Hepatocyte (in vitro differentiated cells): ENCODE data around the gene ZNF189.

Experiments used
- EZH2phosphoT487 ChIP-seq: fragments of 200-600 bp; sonication (generic); IDR thresholded peaks from one replicate; pipeline ENCODE4 v1.6.1; 2018; ENCODE audit warnings: antibody characterized with exemption, mild to moderate bottlenecking, low read depth, moderate library complexity; ENCODE audit not compliant: unreplicated experiment, severe bottlenecking
- TF ChIP-seq, protein P1 (sequence below): fragments of 200-600 bp; sonication (generic); IDR thresholded peaks from 2 replicates; pipeline ENCODE4 v1.5.1; 2016; ENCODE audit warnings: antibody characterized with exemption, mild to moderate bottlenecking; ENCODE audit not compliant: poor library complexity

DNA sequence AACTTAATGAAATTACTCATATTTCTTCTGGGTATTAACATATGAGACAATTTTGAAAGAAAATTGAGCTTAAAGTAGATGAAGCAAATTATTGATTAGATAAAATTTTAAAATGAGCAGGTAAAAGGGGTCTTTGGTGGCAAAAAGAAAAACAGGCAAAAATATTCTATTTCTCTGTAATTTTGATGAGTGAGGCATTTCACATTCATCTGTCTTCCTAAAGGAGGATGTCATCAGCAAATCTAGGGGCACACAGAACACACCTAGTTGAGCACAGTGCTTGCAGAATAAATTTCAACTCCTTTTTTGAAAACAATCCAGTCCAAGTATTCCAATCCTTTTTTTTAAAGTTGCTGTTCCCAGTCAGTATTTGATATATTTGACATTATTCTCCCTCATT is 16.2 kb downstream of the ZNF189 start:
- TF ChIP-seq, protein P1, sequence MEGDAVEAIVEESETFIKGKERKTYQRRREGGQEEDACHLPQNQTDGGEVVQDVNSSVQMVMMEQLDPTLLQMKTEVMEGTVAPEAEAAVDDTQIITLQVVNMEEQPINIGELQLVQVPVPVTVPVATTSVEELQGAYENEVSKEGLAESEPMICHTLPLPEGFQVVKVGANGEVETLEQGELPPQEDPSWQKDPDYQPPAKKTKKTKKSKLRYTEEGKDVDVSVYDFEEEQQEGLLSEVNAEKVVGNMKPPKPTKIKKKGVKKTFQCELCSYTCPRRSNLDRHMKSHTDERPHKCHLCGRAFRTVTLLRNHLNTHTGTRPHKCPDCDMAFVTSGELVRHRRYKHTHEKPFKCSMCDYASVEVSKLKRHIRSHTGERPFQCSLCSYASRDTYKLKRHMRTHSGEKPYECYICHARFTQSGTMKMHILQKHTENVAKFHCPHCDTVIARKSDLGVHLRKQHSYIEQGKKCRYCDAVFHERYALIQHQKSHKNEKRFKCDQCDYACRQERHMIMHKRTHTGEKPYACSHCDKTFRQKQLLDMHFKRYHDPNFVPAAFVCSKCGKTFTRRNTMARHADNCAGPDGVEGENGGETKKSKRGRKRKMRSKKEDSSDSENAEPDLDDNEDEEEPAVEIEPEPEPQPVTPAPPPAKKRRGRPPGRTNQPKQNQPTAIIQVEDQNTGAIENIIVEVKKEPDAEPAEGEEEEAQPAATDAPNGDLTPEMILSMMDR = no peak
- TF ChIP-seq EZH2phosphoT487 = no peak
